Stimulated activated CD4-positive, alpha-beta T cell treated with anti-CD3 and anti-CD28 coated beads, Interleukin-1b, Interleukin-23, amount 100 ng/mL, for 4 hours (primary cell): ENCODE measurements around the gene GLS2.
A peak's percentile ranks its signal among the peaks of the same experiment; 100 is the strongest.
"Not testable (repeated sequence)": the region's sequence is repeated elsewhere in the genome, so short reads cannot be mapped to it uniquely, and the experiment has no call there.

Source experiments
- DNase-seq, 2 donors: peaks; one replicate each; pipeline ENCODE4 v3.0.0-alpha.2; 2020; ENCODE audit warnings: low read depth in 2 of 2

The GLS2 gene

GRCh38 chr12:56488041-56488955 is at the start of gene GLS2:
Gene GLS2 (minus strand): TSS chr12:56488161. CDS start chr12:56488118, 43 bp downstream.
- peak; percentile 55 to 66 for DNase-seq

- DNase-seq, result no peak
Measured at GRCh38 chr12:56537546-56537945, 49.6 kb upstream of the GLS2 start.

GRCh38 chr12:56530390-56531055 is 42.6 kb upstream of the GLS2 start:
- no peak for DNase-seq

- DNase-seq, result no peak
Measured at GRCh38 chr12:56529656-56530055, 41.7 kb upstream of the GLS2 start.

- no peak for DNase-seq
Measured at GRCh38 chr12:56528846-56529245, 40.9 kb upstream of the GLS2 start.

- no peak for DNase-seq
Measured at GRCh38 chr12:56522411-56523193, 34.6 kb upstream of the GLS2 start.

- DNase-seq, result peak in 1 of 2 donors; percentile 7
Measured at GRCh38 chr12:56521590-56522371, 33.8 kb upstream of the GLS2 start, which contains the start of gene RBMS2. Gene RBMS2 (plus strand): TSS chr12:56521820. CDS start chr12:56522024, 204 bp downstream.

GRCh38 chr12:56521209-56521589 is 33.2 kb upstream of the GLS2 start:
- no peak for DNase-seq

- no peak for DNase-seq
Measured at GRCh38 chr12:56520506-56520905, 32.5 kb upstream of the GLS2 start.

- no peak for DNase-seq
Measured at GRCh38 chr12:56520048-56520447, 32.1 kb upstream of the GLS2 start.

GRCh38 chr12:56518570-56518969 is 30.6 kb upstream of the GLS2 start:
- DNase-seq, result no peak

GRCh38 chr12:56517854-56518253 is 29.9 kb upstream of the GLS2 start:
- DNase-seq, result no peak

- not testable (repeated sequence) for DNase-seq
Measured at GRCh38 chr12:56514014-56514318, 26.0 kb upstream of the GLS2 start.

GRCh38 chr12:56510786-56511185 is 22.8 kb upstream of the GLS2 start:
- no peak for DNase-seq

GRCh38 chr12:56499879-56500278 is 11.9 kb upstream of the GLS2 start:
- DNase-seq, result not testable (repeated sequence)

- DNase-seq, result not testable (repeated sequence)
Measured at GRCh38 chr12:56499452-56499851, 11.5 kb upstream of the GLS2 start.

- not testable (repeated sequence) for DNase-seq
Measured at GRCh38 chr12:56498126-56498902, 10.4 kb upstream of the GLS2 start.

- DNase-seq, result peak; percentile 53 to 56
Measured at GRCh38 chr12:56496704-56497103, 8.7 kb upstream of the GLS2 start.

- not testable (repeated sequence) for DNase-seq
Measured at GRCh38 chr12:56494481-56494880, 6.5 kb upstream of the GLS2 start.

GRCh38 chr12:56494106-56494415 is 6.1 kb upstream of the GLS2 start:
- DNase-seq, result not testable (repeated sequence)
